Vagina (tissue), 2 donors: ENCODE measurements around the gene CDH13. TPM values are rescaled to one million over a fixed set of nuclear protein-coding genes. Genes with fewer than 3 reads are reported as not detected.

Experiments
- DNase-seq, 2 donors: peaks; one replicate each; pipeline ENCODE4 v3.0.0-alpha.2; 2017; ENCODE audit errors: extremely low spot score in 2 of 2
- H3K27ac ChIP-seq: fragments of 200-600 bp; sonication (generic); one replicate; pipeline ENCODE4 v1.5.1; 2019
- H3K27me3 ChIP-seq: fragments of 200-600 bp; sonication (generic); one replicate; pipeline ENCODE4 v1.5.1; 2019
- H3K36me3 ChIP-seq, 2 donors: fragments of 200-600 bp; sonication (generic); one replicate each; pipeline ENCODE4 v1.5.1; 2017 to 2019
- H3K4me1 ChIP-seq: fragments of 200-600 bp; sonication (generic); one replicate; pipeline ENCODE4 v1.5.1; 2019
- H3K4me3 ChIP-seq, 2 donors: fragments of 200-600 bp; sonication (generic); 1 replicate in 1 of 2; 2 replicates in 1 of 2; pipeline ENCODE4 v1.5.1; 2016 to 2019
- H3K9me3 ChIP-seq: fragments of 200-600 bp; sonication (generic); one replicate; pipeline ENCODE4 v1.5.1; 2019
- CTCF ChIP-seq, 3 experiments: fragments of 450-650 bp in 2 of 3; fragments of 200-600 bp in 1 of 3; sonication (generic) in 1 of 3; IDR thresholded peaks; one replicate each; pipeline ENCODE4 v1.5.1; 2017 to 2019; ENCODE audit warnings: antibody characterized with exemption in 3 of 3, mild to moderate bottlenecking in 2 of 3, moderate library complexity in 2 of 3
- POLR2A ChIP-seq, 2 donors: fragments of 450-650 bp; IDR thresholded peaks; one replicate each; pipeline ENCODE4 v1.6.1; 2017; ENCODE audit warnings: antibody characterized with exemption in 2 of 2, mild to moderate bottlenecking in 2 of 2, moderate library complexity in 2 of 2
- POLR2AphosphoS5 ChIP-seq, 2 donors: sonication (generic); formaldehyde crosslinking; IDR thresholded peaks; one replicate each; pipeline ENCODE4 v1.9.0; 2017; ENCODE audit warnings: antibody characterized with exemption in 2 of 2, mild to moderate bottlenecking in 2 of 2, low read depth in 1 of 2; ENCODE audit not compliant: insufficient read depth in 1 of 2
- intact Hi-C: fragments of 100-400 bp; cut with DNase I; formaldehyde crosslinking; loops from one replicate; pipeline ENCODE4 v1.15.1; 2023
- total RNA-seq: library from RNA; depleted of rRNA; stranded (reverse); fragments of >200 nt; gene quantifications from one replicate; pipeline ENCODE4 v1.2.3, GENCODE V29; 2016

CDH13 gene
- total RNA-seq, 1 donor from 2014 or later: 123 TPM

DNA sequence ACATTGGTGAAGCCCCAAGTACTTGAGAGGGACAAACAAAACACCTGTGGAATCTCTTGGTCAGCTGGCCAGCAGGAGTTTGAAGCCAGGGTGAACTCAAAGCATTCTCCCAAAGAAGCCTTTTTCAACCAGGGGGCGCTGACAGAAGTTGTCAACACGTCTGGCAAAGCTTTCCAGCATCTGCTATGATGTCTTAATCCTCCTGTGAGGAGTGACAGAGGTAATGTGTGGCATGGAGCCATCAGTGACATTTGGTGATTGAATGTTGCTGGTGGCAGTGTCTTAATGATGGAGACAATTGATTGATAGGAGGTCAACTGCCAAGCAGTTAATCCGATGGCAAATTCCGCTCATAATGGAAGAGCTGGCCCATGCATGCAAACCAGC is 923.4 kb downstream of the CDH13 start:
- no peak overlapping the region for H3K4me3 ChIP-seq

GRCh38 chr16:83552228-83552627 is 925.5 kb downstream of the CDH13 start:
- H3K9me3 ChIP-seq: no peaks in the 10 kb centered on the region
- H3K36me3 ChIP-seq: no peaks in the 10 kb centered on the region
- no peak overlapping the region for H3K4me3 ChIP-seq
- intact Hi-C loops: no loop called here
- no peak for DNase-seq
- H3K4me1 ChIP-seq: no peaks in the 10 kb centered on the region
- H3K27me3 ChIP-seq: no peaks in the 10 kb centered on the region
- H3K27ac ChIP-seq: no peak overlapping the region
- TF ChIP-seq CTCF (IDR thresholded peaks at IDR 0.05) (no peak), POLR2AphosphoS5 (IDR thresholded peaks at IDR 0.05; ENCODE audit: insufficient read depth in 1 of 2, low read depth in 1 of 2) (no peak), POLR2A (IDR thresholded peaks at IDR 0.05) (no peak)

More for the DNA sequence above, 923.4 kb downstream of the CDH13 start:
- Histone ChIP-seq H3K27me3 (no peaks in the 10 kb centered on the region), H3K27ac (no peak overlapping the region), H3K36me3 (no peaks in the 10 kb centered on the region), H3K9me3 (no peaks in the 10 kb centered on the region), H3K4me1 (no peaks in the 10 kb centered on the region)
- no peak for DNase-seq
- TF ChIP-seq POLR2A (IDR thresholded peaks at IDR 0.05): no peak
- TF ChIP-seq POLR2AphosphoS5 (IDR thresholded peaks at IDR 0.05; ENCODE audit: insufficient read depth in 1 of 2, low read depth in 1 of 2): no peak
- no peak for TF ChIP-seq CTCF (IDR thresholded peaks at IDR 0.05)
- intact Hi-C loops: no loop called here

- H3K27ac ChIP-seq: no peak overlapping the region
- no peaks in the 10 kb centered on the region for H3K4me1 ChIP-seq
- TF ChIP-seq POLR2A (IDR thresholded peaks at IDR 0.05) (no peak), CTCF (IDR thresholded peaks at IDR 0.05) (no peak), POLR2AphosphoS5 (IDR thresholded peaks at IDR 0.05; ENCODE audit: insufficient read depth in 1 of 2, low read depth in 1 of 2) (no peak)
- no peak for DNase-seq
- no peak overlapping the region for H3K4me3 ChIP-seq
- no peaks in the 10 kb centered on the region for H3K27me3 ChIP-seq
- intact Hi-C loops: no loop called here
- no peaks in the 10 kb centered on the region for H3K9me3 ChIP-seq
- H3K36me3 ChIP-seq: no peaks in the 10 kb centered on the region
These were observed 926.2 kb downstream of the CDH13 start for GRCh38 chr16:83552930-83553329.

DNA sequence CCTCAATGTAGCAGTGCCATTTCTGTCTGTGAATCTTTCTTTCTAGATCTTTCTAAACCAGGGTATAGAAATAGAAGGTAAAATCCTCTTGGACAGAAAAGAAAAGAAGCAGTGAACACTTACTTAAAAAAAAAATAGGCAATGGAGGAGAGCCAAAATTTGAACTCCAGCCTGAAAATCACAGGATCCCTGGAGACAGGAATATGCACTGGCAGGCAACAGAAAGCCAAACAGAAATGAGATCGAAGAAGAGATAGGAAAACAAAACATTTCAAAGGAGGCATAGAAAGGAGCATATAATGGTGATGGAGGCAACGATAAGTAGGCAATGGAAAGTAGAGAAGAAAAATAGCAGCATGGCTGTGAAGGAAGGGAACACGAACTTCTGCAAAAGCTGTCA is 927.3 kb downstream of the CDH13 start:
- H3K27ac ChIP-seq: no peak overlapping the region
- no peak overlapping the region for H3K4me3 ChIP-seq
- H3K27me3 ChIP-seq: no peaks in the 10 kb centered on the region
- TF ChIP-seq CTCF (IDR thresholded peaks at IDR 0.05) (no peak), POLR2AphosphoS5 (IDR thresholded peaks at IDR 0.05; ENCODE audit: insufficient read depth in 1 of 2, low read depth in 1 of 2) (no peak)
- no peaks in the 10 kb centered on the region for H3K9me3 ChIP-seq
- H3K36me3 ChIP-seq: no peaks in the 10 kb centered on the region
- intact Hi-C loops: no loop called here
- no peaks in the 10 kb centered on the region for H3K4me1 ChIP-seq
- no peak for DNase-seq

- intact Hi-C loops: no loop called here
- Histone ChIP-seq H3K27me3 (no peaks in the 10 kb centered on the region), H3K27ac (no peak overlapping the region), H3K36me3 (no peaks in the 10 kb centered on the region), H3K9me3 (no peaks in the 10 kb centered on the region), H3K4me1 (no peaks in the 10 kb centered on the region), H3K4me3 (no peak overlapping the region)
- TF ChIP-seq POLR2AphosphoS5 (IDR thresholded peaks at IDR 0.05; ENCODE audit: insufficient read depth in 1 of 2, low read depth in 1 of 2) (no peak), POLR2A (IDR thresholded peaks at IDR 0.05) (no peak), CTCF (IDR thresholded peaks at IDR 0.05) (no peak)
- DNase-seq: no peak
These were observed 927.8 kb downstream of the CDH13 start for GRCh38 chr16:83554540-83554939.
